ENCODE measurements around the gene TMX1.

DNA sequence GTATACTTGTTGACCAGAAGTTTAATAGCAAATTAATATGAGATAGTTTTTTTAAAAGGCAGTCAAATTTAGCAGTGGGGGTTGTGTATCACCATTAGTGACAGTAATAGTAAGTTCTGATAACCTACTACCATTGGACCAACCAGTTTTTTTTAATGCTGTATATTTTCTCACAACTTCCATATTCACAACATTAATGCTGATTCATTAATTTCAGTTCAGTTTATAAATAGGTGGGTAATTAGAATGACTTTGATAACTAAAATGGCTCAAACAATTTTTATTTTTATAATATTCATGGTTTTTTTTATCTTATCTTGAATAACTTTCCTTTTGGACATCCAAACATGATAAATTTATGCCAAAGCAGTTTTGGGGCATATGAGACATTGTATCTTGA, 13.8 kb downstream of the TMX1 start:
- TF ChIP-seq, protein P1, sequence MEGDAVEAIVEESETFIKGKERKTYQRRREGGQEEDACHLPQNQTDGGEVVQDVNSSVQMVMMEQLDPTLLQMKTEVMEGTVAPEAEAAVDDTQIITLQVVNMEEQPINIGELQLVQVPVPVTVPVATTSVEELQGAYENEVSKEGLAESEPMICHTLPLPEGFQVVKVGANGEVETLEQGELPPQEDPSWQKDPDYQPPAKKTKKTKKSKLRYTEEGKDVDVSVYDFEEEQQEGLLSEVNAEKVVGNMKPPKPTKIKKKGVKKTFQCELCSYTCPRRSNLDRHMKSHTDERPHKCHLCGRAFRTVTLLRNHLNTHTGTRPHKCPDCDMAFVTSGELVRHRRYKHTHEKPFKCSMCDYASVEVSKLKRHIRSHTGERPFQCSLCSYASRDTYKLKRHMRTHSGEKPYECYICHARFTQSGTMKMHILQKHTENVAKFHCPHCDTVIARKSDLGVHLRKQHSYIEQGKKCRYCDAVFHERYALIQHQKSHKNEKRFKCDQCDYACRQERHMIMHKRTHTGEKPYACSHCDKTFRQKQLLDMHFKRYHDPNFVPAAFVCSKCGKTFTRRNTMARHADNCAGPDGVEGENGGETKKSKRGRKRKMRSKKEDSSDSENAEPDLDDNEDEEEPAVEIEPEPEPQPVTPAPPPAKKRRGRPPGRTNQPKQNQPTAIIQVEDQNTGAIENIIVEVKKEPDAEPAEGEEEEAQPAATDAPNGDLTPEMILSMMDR (IDR thresholded peaks at IDR 0.05), result no peak
- no peak for TF ChIP-seq POLR2AphosphoS5 (IDR thresholded peaks at IDR 0.05)
